ENCODE measurements around the gene BBS2. TPM values are rescaled to one million over a fixed set of nuclear protein-coding genes. Genes with fewer than 3 reads are reported as not detected.
A peak's percentile ranks its signal among the peaks of the same experiment; 100 is the strongest.

BBS2 gene
- total and polyA plus RNA-seq, 2 of the 13 experiments (the other 11 are each of a cell fraction or from before 2014, with no cell fraction given): 59.7 to 68.3 TPM

- TF ChIP-seq ZNF737 (CRISPR knock-in tag; IDR thresholded peaks at IDR 0.05; ENCODE audit: borderline replicate concordance): no peak; the same call in 1 of the 2 replicates
- peak; percentile 97 for TF ChIP-seq POLR2G (IDR thresholded peaks at IDR 0.05; ENCODE audit: low read depth, low read length)
- peak; percentile 68 for TF ChIP-seq RFX3 (CRISPR knock-in tag; IDR thresholded peaks at IDR 0.05)
- no peak for TF ChIP-seq FOXP1 (IDR thresholded peaks at IDR 0.05)
- TF ChIP-seq FOXP1 (CRISPR knock-in tag; IDR thresholded peaks at IDR 0.05): no peak
- TF ChIP-seq, protein P1, sequence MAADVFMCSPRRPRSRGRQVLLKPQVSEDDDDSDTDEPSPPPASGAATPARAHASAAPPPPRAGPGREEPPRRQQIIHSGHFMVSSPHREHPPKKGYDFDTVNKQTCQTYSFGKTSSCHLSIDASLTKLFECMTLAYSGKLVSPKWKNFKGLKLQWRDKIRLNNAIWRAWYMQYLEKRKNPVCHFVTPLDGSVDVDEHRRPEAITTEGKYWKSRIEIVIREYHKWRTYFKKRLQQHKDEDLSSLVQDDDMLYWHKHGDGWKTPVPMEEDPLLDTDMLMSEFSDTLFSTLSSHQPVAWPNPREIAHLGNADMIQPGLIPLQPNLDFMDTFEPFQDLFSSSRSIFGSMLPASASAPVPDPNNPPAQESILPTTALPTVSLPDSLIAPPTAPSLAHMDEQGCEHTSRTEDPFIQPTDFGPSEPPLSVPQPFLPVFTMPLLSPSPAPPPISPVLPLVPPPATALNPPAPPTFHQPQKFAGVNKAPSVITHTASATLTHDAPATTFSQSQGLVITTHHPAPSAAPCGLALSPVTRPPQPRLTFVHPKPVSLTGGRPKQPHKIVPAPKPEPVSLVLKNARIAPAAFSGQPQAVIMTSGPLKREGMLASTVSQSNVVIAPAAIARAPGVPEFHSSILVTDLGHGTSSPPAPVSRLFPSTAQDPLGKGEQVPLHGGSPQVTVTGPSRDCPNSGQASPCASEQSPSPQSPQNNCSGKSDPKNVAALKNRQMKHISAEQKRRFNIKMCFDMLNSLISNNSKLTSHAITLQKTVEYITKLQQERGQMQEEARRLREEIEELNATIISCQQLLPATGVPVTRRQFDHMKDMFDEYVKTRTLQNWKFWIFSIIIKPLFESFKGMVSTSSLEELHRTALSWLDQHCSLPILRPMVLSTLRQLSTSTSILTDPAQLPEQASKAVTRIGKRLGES (CRISPR knock-in tag; IDR thresholded peaks at IDR 0.05; ENCODE audit: borderline replicate concordance): no peak
- TF ChIP-seq E2F5 (CRISPR knock-in tag; conservative IDR thresholded peaks at IDR 0.05): 0 out of 2 replicates have a peak, but pooled peaks have one; percentile 55
- TF ChIP-seq HMGXB3 (CRISPR knock-in tag; IDR thresholded peaks at IDR 0.05; ENCODE audit: borderline replicate concordance): no peak; the same call in 1 of the 2 replicates
- no peak for TF ChIP-seq ZNF30 (CRISPR knock-in tag; IDR thresholded peaks at IDR 0.05)
- peak; percentile 61; the same call in 1 of the 2 replicates for TF ChIP-seq NFKB2 (CRISPR knock-in tag; IDR thresholded peaks at IDR 0.05; ENCODE audit: borderline replicate concordance)
- TF ChIP-seq, protein P2, sequence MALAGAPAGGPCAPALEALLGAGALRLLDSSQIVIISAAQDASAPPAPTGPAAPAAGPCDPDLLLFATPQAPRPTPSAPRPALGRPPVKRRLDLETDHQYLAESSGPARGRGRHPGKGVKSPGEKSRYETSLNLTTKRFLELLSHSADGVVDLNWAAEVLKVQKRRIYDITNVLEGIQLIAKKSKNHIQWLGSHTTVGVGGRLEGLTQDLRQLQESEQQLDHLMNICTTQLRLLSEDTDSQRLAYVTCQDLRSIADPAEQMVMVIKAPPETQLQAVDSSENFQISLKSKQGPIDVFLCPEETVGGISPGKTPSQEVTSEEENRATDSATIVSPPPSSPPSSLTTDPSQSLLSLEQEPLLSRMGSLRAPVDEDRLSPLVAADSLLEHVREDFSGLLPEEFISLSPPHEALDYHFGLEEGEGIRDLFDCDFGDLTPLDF (CRISPR knock-in tag; IDR thresholded peaks at IDR 0.05): peak; percentile 75; the same call in 1 of the 2 replicates
- TF ChIP-seq, protein P3, sequence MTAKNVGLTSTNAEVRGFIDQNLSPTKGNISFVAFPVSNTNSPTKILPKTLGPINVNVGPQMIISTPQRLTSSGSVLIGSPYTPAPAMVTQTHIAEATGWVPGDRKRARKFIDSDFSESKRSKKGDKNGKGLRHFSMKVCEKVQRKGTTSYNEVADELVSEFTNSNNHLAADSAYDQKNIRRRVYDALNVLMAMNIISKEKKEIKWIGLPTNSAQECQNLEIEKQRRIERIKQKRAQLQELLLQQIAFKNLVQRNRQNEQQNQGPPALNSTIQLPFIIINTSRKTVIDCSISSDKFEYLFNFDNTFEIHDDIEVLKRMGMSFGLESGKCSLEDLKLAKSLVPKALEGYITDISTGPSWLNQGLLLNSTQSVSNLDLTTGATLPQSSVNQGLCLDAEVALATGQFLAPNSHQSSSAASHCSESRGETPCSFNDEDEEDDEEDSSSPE (CRISPR knock-in tag; IDR thresholded peaks at IDR 0.05): peak; percentile 74
- no peak for TF ChIP-seq RCOR2 (CRISPR knock-in tag; IDR thresholded peaks at IDR 0.05)
- 0 out of 4 replicates have a peak, but pooled peaks of 1 of the 2 experiments have one; percentile 17 for TF ChIP-seq ATF4 (CRISPR knock-in tag; IDR thresholded peaks at IDR 0.05)
- TF ChIP-seq FOXO1 (CRISPR knock-in tag; IDR thresholded peaks at IDR 0.05): peak; percentile 62; the same call in 1 of the 2 replicates
- peak; percentile 68 to 98 for TF ChIP-seq POLR2A (IDR thresholded peaks at IDR 0.05; ENCODE audit: insufficient read depth in 1 of 2, low read depth in 2 of 2, low read length in 2 of 2)
- TF ChIP-seq ZNF652 (CRISPR knock-in tag; IDR thresholded peaks at IDR 0.05; ENCODE audit: borderline replicate concordance, low read depth): no peak
Observed at GRCh38 chr16:56519459-56520250, at the start of gene BBS2 (continued).

Data from HepG2 (cell line).